H1 (cell line): ENCODE data around the gene ACOT7. TPM values are rescaled to one million over a fixed set of nuclear protein-coding genes. Genes with fewer than 3 reads are reported as not detected.

Source experiments
- CTCF ChIA-PET: fragments of 300-600 bp; sonication (Branson Sonifier 250); formaldehyde crosslinking; loops from one replicate; lab custom pipeline; 2021; ENCODE audit not compliant: partially characterized antibody; lab: Charles Lee
- POLR2A ChIA-PET: fragments of 300-600 bp; sonication (Branson Sonifier 250); formaldehyde crosslinking; loops from one replicate; lab custom pipeline; 2021; ENCODE audit warnings: inconsistent platforms; ENCODE audit not compliant: partially characterized antibody; lab: Charles Lee
- DNase-seq, 2 experiments: peaks; one replicate each; pipeline versions ENCODE4 v3.0.0 to v3.0.0-alpha.2; 2010 to 2022; ENCODE audit warnings: low spot score in 2 of 2, low read depth in 1 of 2, mixed read lengths in 1 of 2
- FAIRE-seq: peaks from 2 replicates; lab custom pipeline; 2011; peaks lifted over from hg19 to GRCh38; lab: Jason Lieb, UNC
- H2AFZ ChIP-seq: 2 replicates; pipeline ENCODE4 v1.8.1; 2012; ENCODE audit warnings: low read length, inconsistent platforms
- H2AK5ac ChIP-seq: 2 replicates; pipeline ENCODE4 v1.6.1; 2013; ENCODE audit warnings: low read depth, low read length
- H2BK120ac ChIP-seq: replicated peaks from 2 replicates; pipeline ENCODE3; 2013; ENCODE audit warnings: low read depth, low read length, inconsistent platforms
- H2BK12ac ChIP-seq: 2 replicates; pipeline ENCODE4 v1.6.1; 2013; ENCODE audit warnings: low read depth, low read length
- H2BK15ac ChIP-seq: 2 replicates; pipeline ENCODE4 v1.6.1; 2013; ENCODE audit warnings: low read length
- H2BK20ac ChIP-seq: 2 replicates; pipeline ENCODE4 v1.6.1; 2013; ENCODE audit warnings: low read length
- H2BK5ac ChIP-seq: 2 replicates; pipeline ENCODE4 v1.6.1; 2013; ENCODE audit warnings: low read depth, low read length
- H3K14ac ChIP-seq: 2 replicates; pipeline ENCODE4 v1.6.1; 2013; ENCODE audit warnings: inconsistent platforms; ENCODE audit not compliant: insufficient read length
- H3K18ac ChIP-seq: 2 replicates; pipeline ENCODE4 v1.6.1; 2013; ENCODE audit warnings: low read length; ENCODE audit errors: extremely low read depth
- H3K23ac ChIP-seq: 2 replicates; pipeline ENCODE4 v1.6.1; 2013; ENCODE audit warnings: inconsistent platforms; ENCODE audit not compliant: insufficient read length
- H3K23me2 ChIP-seq: 2 replicates; pipeline ENCODE4 v1.6.1; 2013; ENCODE audit warnings: low read depth, low read length
- H3K27ac ChIP-seq: 2 replicates; pipeline ENCODE4 v1.6.1; 2011; ENCODE audit warnings: low read depth, low read length, inconsistent platforms
- H3K27me3 ChIP-seq, 4 experiments: replicated peaks in 1 of 4; 1 replicate in 1 of 4; 2 replicates in 3 of 4; pipeline versions ENCODE4 v1.6.1 to v1.8.1; 2011 to 2013; ENCODE audit warnings: low read length in 3 of 4, mild to moderate bottlenecking in 3 of 4, inconsistent platforms in 2 of 4, mixed read lengths in 2 of 4, moderate library complexity in 1 of 4; ENCODE audit not compliant: control insufficient read depth in 3 of 4, insufficient read depth in 3 of 4; ENCODE audit errors: extremely low read depth in 1 of 4
- H3K36me3 ChIP-seq, 4 experiments: 2 replicates each; pipeline versions ENCODE4 v1.6.1 to v1.8.1; 2011 to 2013; ENCODE audit warnings: mild to moderate bottlenecking in 4 of 4, low read length in 3 of 4, moderate library complexity in 2 of 4, control low read depth in 1 of 4, inconsistent platforms in 1 of 4; ENCODE audit not compliant: insufficient read depth in 4 of 4, control insufficient read depth in 2 of 4
- H3K4ac ChIP-seq: replicated peaks from 2 replicates; pipeline ENCODE3; 2013; ENCODE audit warnings: low read length, low read depth, mixed read lengths, inconsistent platforms; ENCODE audit not compliant: insufficient read length
- H3K4me1 ChIP-seq, 4 experiments: replicated peaks in 1 of 4; 1 replicate in 1 of 4; 2 replicates in 3 of 4; pipeline versions ENCODE4 v1.6.1 to v1.8.1; 2011 to 2013; ENCODE audit warnings: low read length in 3 of 4, inconsistent platforms in 2 of 4, mixed read lengths in 1 of 4; ENCODE audit not compliant: insufficient read depth in 4 of 4, control insufficient read depth in 3 of 4
- H3K4me2 ChIP-seq, 2 experiments: 2 replicates each; pipeline versions ENCODE4 v1.6.1 to v1.8.1; 2011 to 2013; ENCODE audit warnings: low read depth in 2 of 2, low read length in 2 of 2, control low read depth in 1 of 2, inconsistent platforms in 1 of 2, mild to moderate bottlenecking in 1 of 2; ENCODE audit not compliant: insufficient read depth in 1 of 2
- H3K4me3 ChIP-seq, 4 experiments: fragments of 200-600, 300-600 bp in 1 of 4; sonication (generic), shearing (Covaris generic), sonication (Bioruptor Twin) in 1 of 4; 2 replicates each; pipeline versions ENCODE4 v1.5.1 to v1.8.1; 2011 to 2016; ENCODE audit warnings: low read length in 4 of 4, low read depth in 3 of 4, control low read depth in 2 of 4, inconsistent platforms in 2 of 4, mild to moderate bottlenecking in 2 of 4, mixed read lengths in 1 of 4, moderate library complexity in 1 of 4; ENCODE audit not compliant: insufficient read depth in 2 of 4; ENCODE audit errors: extremely low read depth in 1 of 4
- H3K56ac ChIP-seq: replicated peaks from 2 replicates; pipeline ENCODE3; 2013; ENCODE audit warnings: low read depth, mild to moderate bottlenecking, mixed read lengths, low read length, inconsistent platforms; ENCODE audit not compliant: insufficient read length
- H3K79me1 ChIP-seq: 2 replicates; pipeline ENCODE4 v1.6.1; 2013; ENCODE audit warnings: low read depth, low read length, control low read depth
- H3K79me2 ChIP-seq, 2 experiments: 2 replicates each; pipeline versions ENCODE4 v1.6.1 to v1.8.1; 2012 to 2013; ENCODE audit warnings: low read length in 2 of 2, mild to moderate bottlenecking in 2 of 2, inconsistent platforms in 1 of 2; ENCODE audit not compliant: insufficient read depth in 2 of 2, control insufficient read depth in 1 of 2
- H3K9ac ChIP-seq, 4 experiments: replicated peaks in 1 of 4; 1 replicate in 1 of 4; 2 replicates in 3 of 4; pipeline versions ENCODE4 v1.6.1 to v1.8.1; 2011 to 2013; ENCODE audit warnings: low read depth in 3 of 4, low read length in 3 of 4, control low read depth in 2 of 4, mild to moderate bottlenecking in 2 of 4, moderate library complexity in 2 of 4, inconsistent platforms in 1 of 4; ENCODE audit errors: extremely low read depth in 1 of 4
- H3K9me3 ChIP-seq, 2 experiments: 2 replicates each; pipeline versions ENCODE4 v1.6.1 to v1.8.1; 2012 to 2013; ENCODE audit warnings: mild to moderate bottlenecking in 2 of 2, moderate library complexity in 2 of 2, control low read depth in 1 of 2, inconsistent platforms in 1 of 2, low read depth in 1 of 2, low read length in 1 of 2, mixed read lengths in 1 of 2; ENCODE audit not compliant: insufficient read depth in 2 of 2
- H4K20me1 ChIP-seq, 2 experiments: replicated peaks in 1 of 2; 2 replicates each; pipeline versions ENCODE3 to v1.8.1; 2011 to 2013; ENCODE audit warnings: inconsistent platforms in 2 of 2, low read length in 2 of 2, mild to moderate bottlenecking in 1 of 2; ENCODE audit not compliant: insufficient read depth in 2 of 2, control insufficient read depth in 1 of 2
- H4K5ac ChIP-seq: 2 replicates; pipeline ENCODE4 v1.6.1; 2013; ENCODE audit warnings: low read length, low read depth, mixed read lengths, inconsistent platforms; ENCODE audit not compliant: insufficient read length
- H4K8ac ChIP-seq: 2 replicates; pipeline ENCODE4 v1.8.0; 2013; ENCODE audit warnings: mild to moderate bottlenecking, moderate library complexity, low read length, inconsistent platforms; ENCODE audit not compliant: insufficient read depth; ENCODE audit errors: extremely low read depth
- H4K91ac ChIP-seq: replicated peaks from 2 replicates; pipeline ENCODE3; 2013; ENCODE audit warnings: low read length, mixed read lengths, inconsistent platforms; ENCODE audit not compliant: insufficient read length
- E2F6 ChIP-seq: IDR thresholded peaks from 2 replicates; pipeline ENCODE4 v1.6.1; 2012; ENCODE audit warnings: inconsistent platforms
- KDM1A ChIP-seq: fragments of 200-600, 300-600 bp; sonication (generic); IDR thresholded peaks from 2 replicates; pipeline ENCODE4 v1.7.1; 2016; ENCODE audit warnings: mild to moderate bottlenecking, low read length, borderline replicate concordance
- SIN3A ChIP-seq, 2 experiments: IDR thresholded peaks in 1 of 2; conservative IDR thresholded peaks in 1 of 2; 2 replicates each; pipeline ENCODE4 v1.6.1; 2011 to 2012; ENCODE audit warnings: low read length in 2 of 2, improper control_type of control experiment in 1 of 2, low read depth in 1 of 2, mild to moderate bottlenecking in 1 of 2
- WGBS, 2 experiments: shearing (Covaris generic) in 1 of 2; methylation state at CpG; one replicate each; pipeline versions ENCODE4 v1.1.6 to v1.1.7; 2013 to 2015; ENCODE audit warnings: low lambda C conversion rate in 2 of 2, mixed read lengths in 2 of 2, inconsistent platforms in 1 of 2, low coverage in 1 of 2, missing lambda C conversion rate in 1 of 2; ENCODE audit not compliant: insufficient replicate concordance in 2 of 2, insufficient coverage in 1 of 2, insufficient read length in 1 of 2; ENCODE audit errors: extremely low coverage in 1 of 2, missing lambda C conversion rate in 1 of 2; 5-methylcytosine and 5-hydroxymethylcytosine counted together
- polyA plus RNA-seq, 7 experiments: library from polyadenylated mRNA; depleted of rRNA in 3 of 7; stranded (reverse) in 5 of 7; unstranded in 2 of 7; fragments of >200 nt in 5 of 7; fragments of 200-250 nt in 2 of 7; gene quantifications; 1 replicate in 5 of 7; 2 replicates in 1 of 7; 4 replicates in 1 of 7; pipeline versions ENCODE4 v1.2.1 to v1.2.3, GENCODE V29; 2011 to 2013; ENCODE audit warnings: missing spikeins in 2 of 7, mixed read lengths in 2 of 7
- total RNA-seq: library from RNA; stranded (reverse); fragmentation: NEBNext Ultra II Directional; extraction: Animal tissue kit (Norgen Biotek cat#: 25700); gene quantifications from 2 replicates; pipeline ENCODE4 v1.2.1, GENCODE V29; 2021

Gene ACOT7
- total and polyA plus RNA-seq, 2 of the 8 experiments (the other 6 are each of a cell fraction or from before 2014, with no cell fraction given): 151 to 214 TPM

GRCh38 chr1:6244401-6245049 is 149.0 kb downstream of the ACOT7 start:
- Histone ChIP-seq H3K27ac (no peak overlapping the region), H3K36me3 (no peaks in the 10 kb centered on the region), H3K79me1 (no peaks in the 10 kb centered on the region), H3K79me2 (no peaks in the 10 kb centered on the region; a peak in 1 of 4 replicates), H3K14ac (no peak overlapping the region), H4K91ac (no peak overlapping the region), H2AFZ (no peak overlapping the region), H2AK5ac (no peak overlapping the region), H3K4me2 (peak overlapping the region; percentile 87 to 89), H3K4ac (no peak overlapping the region), H3K18ac (peak overlapping the region; percentile 81), H2BK120ac (no peak overlapping the region), H2BK15ac (no peak overlapping the region), H3K27me3 (peaks cover 4 to 29% (median 19%) of the 10 kb centered on the region in 4 experiments), H3K4me1 (peaks cover 18 to 40% (median 32%) of the 10 kb centered on the region in 4 experiments), H3K4me3 (peak overlapping the region; percentile 59 to 91 (median 90)), H2BK20ac (no peak overlapping the region), H4K8ac (no peak overlapping the region), H3K23me2 (peaks cover 19% of the 10 kb centered on the region; the same call in 1 of the 2 replicates), H3K9me3 (no peaks in the 10 kb centered on the region), H3K23ac (no peak overlapping the region), H3K9ac (peak overlapping the region in 2 of 4 experiments; percentile 58 to 63; a peak in 4 of 7 replicates), H4K20me1 (peaks cover 9 to 16% of the 10 kb centered on the region in 2 experiments), H2BK12ac (peak overlapping the region; percentile 17; the same call in 1 of the 2 replicates), H3K56ac (no peak overlapping the region), H4K5ac (peak overlapping the region; percentile 27), H2BK5ac (peak overlapping the region; percentile 60; the same call in 1 of the 2 replicates)
- WGBS, 2 experiments: 3% methylated on average over 17 of the region's 24 CpGs; no CpG with 5 or more reads in 1 of the 2 experiments
- ChIA-PET CTCF (interaction anchor here (0.7 to 19.1 kb wide), 14 partner anchors 7 to 192 kb away, joined by 3 to 353 read pairs (median 24); partner anchors contain the start of genes GPR153, ICMT, RNF207 and RPL22), POLR2A (interaction anchor here (1.2 to 9.3 kb wide), 8 partner anchors 7 to 204 kb away, joined by 3 to 64 read pairs (median 4); partner anchors contain the start of genes GPR153, ICMT and RNF207)
- FAIRE-seq (no peak), DNase-seq (peak in 1 of 2 experiments; percentile 70)
- TF ChIP-seq KDM1A (no peak), E2F6 (no peak), SIN3A (conservative IDR thresholded peaks at IDR 0.05 in 1 of 2, IDR thresholded peaks at IDR 0.05 in 1 of 2; ENCODE audit: low read depth in 1 of 2, low read length in 2 of 2) (0 out of 4 replicates have a peak, but pooled peaks of 1 of the 2 experiments have one; percentile 4)
